LNCaP clone FGC (cell line): ENCODE measurements around the gene MED14.

ENCODE experiments used
- DNase-seq: peaks from one replicate; pipeline ENCODE4 v3.0.0-alpha.2; 2011; ENCODE audit warnings: low read depth
- H3K4me3 ChIP-seq: 2 replicates; pipeline ENCODE4 v1.5.1; 2011; ENCODE audit warnings: mild to moderate bottlenecking, low read depth, low read length, control low read depth
- TF ChIP-seq, protein P1 (sequence below): IDR thresholded peaks from 2 replicates; pipeline ENCODE4 v1.5.1; 2012; ENCODE audit warnings: mild to moderate bottlenecking; ENCODE audit not compliant: control insufficient read depth, insufficient read depth; ENCODE audit errors: extremely low read depth

MED14 gene

DNA sequence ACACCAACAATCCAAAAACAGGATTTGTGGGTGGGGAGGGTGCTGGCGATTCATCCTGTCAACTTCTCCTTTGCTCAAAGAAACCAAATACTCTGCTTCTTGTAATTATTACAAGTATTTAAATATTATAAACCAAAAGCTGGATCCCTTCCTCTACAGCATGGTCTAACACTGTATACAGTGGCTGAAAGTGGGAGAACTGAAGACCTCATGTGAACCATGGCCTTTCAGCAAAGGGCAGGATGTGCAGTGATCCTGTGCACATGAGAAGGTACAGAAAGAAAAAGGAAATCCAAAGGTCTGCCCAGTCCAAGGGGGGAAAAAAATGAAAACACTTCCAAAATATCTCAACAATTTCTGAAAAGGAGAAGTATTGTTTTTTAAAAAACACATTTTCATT, 82.7 kb downstream of the MED14 start:
- DNase-seq: no peak
- TF ChIP-seq, protein P1, sequence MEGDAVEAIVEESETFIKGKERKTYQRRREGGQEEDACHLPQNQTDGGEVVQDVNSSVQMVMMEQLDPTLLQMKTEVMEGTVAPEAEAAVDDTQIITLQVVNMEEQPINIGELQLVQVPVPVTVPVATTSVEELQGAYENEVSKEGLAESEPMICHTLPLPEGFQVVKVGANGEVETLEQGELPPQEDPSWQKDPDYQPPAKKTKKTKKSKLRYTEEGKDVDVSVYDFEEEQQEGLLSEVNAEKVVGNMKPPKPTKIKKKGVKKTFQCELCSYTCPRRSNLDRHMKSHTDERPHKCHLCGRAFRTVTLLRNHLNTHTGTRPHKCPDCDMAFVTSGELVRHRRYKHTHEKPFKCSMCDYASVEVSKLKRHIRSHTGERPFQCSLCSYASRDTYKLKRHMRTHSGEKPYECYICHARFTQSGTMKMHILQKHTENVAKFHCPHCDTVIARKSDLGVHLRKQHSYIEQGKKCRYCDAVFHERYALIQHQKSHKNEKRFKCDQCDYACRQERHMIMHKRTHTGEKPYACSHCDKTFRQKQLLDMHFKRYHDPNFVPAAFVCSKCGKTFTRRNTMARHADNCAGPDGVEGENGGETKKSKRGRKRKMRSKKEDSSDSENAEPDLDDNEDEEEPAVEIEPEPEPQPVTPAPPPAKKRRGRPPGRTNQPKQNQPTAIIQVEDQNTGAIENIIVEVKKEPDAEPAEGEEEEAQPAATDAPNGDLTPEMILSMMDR: no peak

DNA sequence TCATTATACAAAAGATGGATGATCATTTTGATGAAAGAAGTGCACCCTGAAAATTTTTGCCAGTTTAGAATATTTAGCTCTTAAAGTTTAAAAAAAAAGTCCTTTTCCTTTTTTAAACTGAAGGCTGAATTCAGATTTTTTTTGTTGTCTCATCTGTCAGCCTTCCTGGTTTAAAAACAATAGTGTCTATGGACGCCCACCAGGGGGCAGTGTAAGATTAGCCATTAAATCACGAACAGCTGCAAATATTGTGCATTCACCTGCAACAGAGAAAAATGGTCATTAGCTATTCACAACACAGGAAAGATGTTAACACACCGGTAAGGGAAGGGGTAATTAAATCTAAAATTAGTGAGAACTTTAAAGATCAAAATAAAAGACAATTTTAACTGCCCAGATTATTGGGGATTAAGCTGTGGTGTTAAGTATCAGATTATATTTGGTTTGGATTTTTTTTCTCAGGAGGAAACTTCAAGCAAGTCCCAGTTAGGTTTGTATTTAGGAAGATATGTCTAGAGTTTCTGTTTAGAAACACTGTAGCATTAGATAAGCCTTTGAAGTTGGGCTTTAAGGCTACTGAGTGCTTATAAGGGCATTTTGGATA, 83.6 kb downstream of the MED14 start:
- TF ChIP-seq, protein P1: peak; percentile 62
- DNase-seq: peak; percentile 15
- H3K4me3 ChIP-seq: no peak overlapping the region

More for the DNA sequence above, 82.7 kb downstream of the MED14 start:
- no peak overlapping the region for H3K4me3 ChIP-seq

DNA sequence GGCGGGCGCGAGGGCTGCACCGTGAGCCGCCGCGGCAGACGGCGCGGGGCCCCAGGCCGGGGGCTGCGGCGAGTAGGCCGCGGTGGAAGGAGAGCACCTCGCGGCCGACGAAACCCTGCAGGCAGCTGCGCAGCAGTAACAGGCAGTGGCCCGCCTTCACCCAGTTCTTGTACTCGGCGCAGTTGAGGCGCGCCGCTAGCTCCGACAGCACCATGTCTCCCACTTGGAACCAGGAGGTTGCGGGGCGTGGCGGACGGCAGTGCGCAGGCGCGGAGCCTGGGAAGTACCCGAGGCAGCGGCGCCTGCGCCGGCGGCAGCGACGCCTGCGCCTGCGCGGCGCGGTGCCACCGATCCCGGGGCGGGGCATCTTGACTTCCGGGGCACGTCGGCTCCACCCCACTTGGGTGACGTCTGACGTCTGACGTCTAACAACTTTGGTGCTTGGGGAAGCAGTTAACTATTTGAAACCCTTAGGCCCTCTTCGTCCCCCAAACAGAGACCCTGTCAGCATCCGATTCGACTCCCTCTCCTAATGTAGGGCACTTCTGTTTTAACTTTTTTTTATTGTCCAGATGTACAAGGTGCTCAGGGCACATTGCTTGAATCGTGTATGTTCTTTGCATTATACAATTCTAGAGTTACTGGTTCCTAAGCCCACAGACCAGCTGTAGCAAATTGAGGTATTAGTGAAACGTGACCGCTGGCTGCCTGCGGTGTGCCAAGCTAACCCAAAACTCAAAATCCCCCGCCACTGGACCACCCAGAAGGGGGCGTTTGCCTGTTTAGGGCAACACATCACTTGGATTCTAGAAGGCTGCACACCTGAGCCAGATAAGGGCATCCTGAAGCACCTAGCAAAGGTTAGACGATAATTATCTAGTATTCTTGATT, 87.8 kb downstream of the MED14 start, which contains the start of gene CXorf38:
Gene CXorf38 (minus strand): TSS at position 255 of the 891 bp plus-strand sequence. CDS start 41 bp downstream, at position 214.
- peak within 1 kb of the TSS; percentile 71 for H3K4me3 ChIP-seq
- DNase-seq: peak; percentile 41
- TF ChIP-seq, protein P1: no peak

DNA sequence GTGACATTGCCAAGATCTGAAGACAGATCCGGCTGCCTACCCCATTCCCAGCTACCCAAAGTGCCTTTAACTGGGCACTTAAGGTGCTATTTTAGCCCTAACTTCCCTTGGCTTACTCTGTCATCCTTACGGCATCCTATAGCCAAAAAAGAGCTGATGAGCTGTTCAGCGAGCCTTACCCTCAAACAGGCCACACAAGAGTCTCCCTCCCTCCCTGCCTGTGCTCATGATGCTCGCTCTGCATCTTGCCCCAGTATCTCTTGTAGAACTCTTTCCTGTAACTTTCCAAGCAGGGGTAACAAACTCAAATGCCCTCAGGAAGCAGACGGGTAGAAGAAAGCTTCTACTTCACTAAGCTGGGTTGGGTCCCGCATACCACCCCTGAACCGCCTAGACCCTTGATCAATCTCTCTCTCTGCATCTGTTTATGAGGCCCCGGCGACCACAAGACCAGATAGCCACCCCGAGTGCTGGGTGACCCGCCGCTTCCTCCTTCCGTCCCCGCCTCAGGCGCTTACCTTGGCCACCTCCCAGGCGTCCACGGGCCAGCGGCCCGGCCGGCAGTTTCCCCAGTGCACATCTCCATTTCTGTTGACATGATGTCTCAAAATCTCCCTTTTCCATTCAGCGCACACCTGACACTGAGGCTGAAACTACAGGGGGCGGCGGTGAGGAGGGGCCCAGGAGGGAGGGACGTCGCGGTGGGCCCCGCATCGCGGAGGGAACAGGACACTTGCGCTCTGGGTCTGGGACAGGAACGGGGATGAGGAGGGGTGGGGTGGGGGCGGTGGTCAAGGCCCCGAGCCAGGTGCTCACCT, 88.6 kb downstream of the MED14 start:
- no peak for DNase-seq
- TF ChIP-seq, protein P1: no peak
- H3K4me3 ChIP-seq: peak overlapping the region; percentile 71

DNA sequence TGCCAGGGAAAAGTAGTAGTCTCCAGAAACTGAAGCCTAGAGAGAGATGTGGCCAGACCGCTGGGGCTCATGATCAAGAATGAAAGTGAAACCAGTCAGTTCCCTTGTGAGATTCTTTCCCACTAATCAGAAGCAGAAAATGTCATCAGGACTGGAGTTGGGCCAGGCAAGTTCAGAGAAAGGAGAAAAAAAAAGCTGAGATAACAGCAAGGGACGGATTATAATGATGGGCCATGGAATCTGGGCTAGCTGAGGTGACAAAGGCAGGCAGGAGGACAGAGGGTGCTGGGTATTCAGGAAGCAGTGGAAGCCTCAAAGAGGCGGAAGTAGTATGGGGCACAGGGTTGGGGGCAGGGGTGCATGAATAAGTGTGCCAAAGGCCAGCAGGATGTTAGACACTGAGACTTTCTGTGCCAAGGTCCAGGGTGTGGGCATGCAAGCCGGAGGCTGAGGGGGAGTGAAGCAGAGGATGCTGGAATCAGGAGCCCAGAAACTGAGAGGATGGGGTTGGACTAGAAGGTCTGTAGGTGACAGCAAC, 90.5 kb downstream of the MED14 start:
- no peak for DNase-seq
- TF ChIP-seq, protein P1: no peak
- no peak overlapping the region for H3K4me3 ChIP-seq

DNA sequence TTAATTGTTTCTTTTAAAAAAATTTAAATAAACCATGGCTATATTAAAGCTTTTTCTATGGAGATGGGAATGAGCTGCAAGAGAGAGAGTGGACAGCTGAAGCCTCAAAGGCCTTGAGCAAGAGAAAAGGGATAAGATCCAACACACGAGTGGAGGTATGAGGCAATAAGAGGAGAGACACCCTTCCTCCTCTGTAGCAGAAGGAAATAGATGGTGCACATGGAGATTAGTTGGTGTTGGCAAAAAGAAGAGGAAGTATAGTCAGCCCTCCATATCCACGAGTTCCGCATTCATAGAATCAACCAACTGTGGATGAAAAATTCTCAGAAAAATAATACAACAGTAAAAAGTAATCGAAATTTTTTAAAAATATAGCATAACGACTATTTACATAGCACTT, 91.2 kb downstream of the MED14 start:
- H3K4me3 ChIP-seq: no peak overlapping the region
- TF ChIP-seq, protein P1: no peak
- DNase-seq: no peak
